HG02610 (cell line): Measurements from ENCODE around the gene B4GALNT1.
"Not testable (repeated sequence)": the region's sequence is repeated elsewhere in the genome, so short reads cannot be mapped to it uniquely, and the experiment has no call there.

Source experiments
- ATAC-seq: cut with Tn5 transposase; IDR thresholded peaks from one replicate; pipeline ENCODE4 v1.9.1; 2021; ENCODE audit warnings: mild to moderate bottlenecking, moderate library complexity; ENCODE audit not compliant: unreplicated experiment

Gene B4GALNT1

GRCh38 chr12:57638096-57638495 lies 5.1 kb upstream of the B4GALNT1 start:
- ATAC-seq, result no peak

GRCh38 chr12:57637364-57637763 lies 4.4 kb upstream of the B4GALNT1 start:
- ATAC-seq, result no peak

- not testable (repeated sequence) for ATAC-seq
Observed at GRCh38 chr12:57636731-57637130, 3.7 kb upstream of the B4GALNT1 start.

GRCh38 chr12:57632073-57632957 lies 686 bp downstream of the B4GALNT1 start:
- ATAC-seq, result no peak

GRCh38 chr12:57631566-57632072 lies 1.4 kb downstream of the B4GALNT1 start:
- no peak for ATAC-seq

- ATAC-seq, result no peak
Observed at GRCh38 chr12:57630891-57631433, 2.0 kb downstream of the B4GALNT1 start.

GRCh38 chr12:57629897-57630471 lies 3.0 kb downstream of the B4GALNT1 start:
- no peak for ATAC-seq

GRCh38 chr12:57628280-57629191 lies 4.5 kb downstream of the B4GALNT1 start:
- ATAC-seq, result no peak

- no peak for ATAC-seq
Observed at GRCh38 chr12:57627501-57628279, 5.3 kb downstream of the B4GALNT1 start.

GRCh38 chr12:57626921-57627445 lies 6.0 kb downstream of the B4GALNT1 start:
- ATAC-seq, result no peak

- ATAC-seq, result no peak
Observed at GRCh38 chr12:57626111-57626920, 6.7 kb downstream of the B4GALNT1 start.

GRCh38 chr12:57625261-57626032 lies 7.6 kb downstream of the B4GALNT1 start:
- no peak for ATAC-seq

GRCh38 chr12:57624441-57625220 lies 8.4 kb downstream of the B4GALNT1 start:
- no peak for ATAC-seq

GRCh38 chr12:57623811-57624390 lies 9.1 kb downstream of the B4GALNT1 start:
- ATAC-seq, result no peak

- no peak for ATAC-seq
Observed at GRCh38 chr12:57623385-57623784, 9.6 kb downstream of the B4GALNT1 start.

GRCh38 chr12:57622293-57623245 lies 10.4 kb downstream of the B4GALNT1 start:
- ATAC-seq, result no peak
